ENCODE data around the gene LTBP3.
A peak's percentile ranks its signal among the peaks of the same experiment; 100 is the strongest.
"Not testable (repeated sequence)": the region's sequence is repeated elsewhere in the genome, so short reads cannot be mapped to it uniquely, and the experiment has no call there.

The LTBP3 gene

DNA sequence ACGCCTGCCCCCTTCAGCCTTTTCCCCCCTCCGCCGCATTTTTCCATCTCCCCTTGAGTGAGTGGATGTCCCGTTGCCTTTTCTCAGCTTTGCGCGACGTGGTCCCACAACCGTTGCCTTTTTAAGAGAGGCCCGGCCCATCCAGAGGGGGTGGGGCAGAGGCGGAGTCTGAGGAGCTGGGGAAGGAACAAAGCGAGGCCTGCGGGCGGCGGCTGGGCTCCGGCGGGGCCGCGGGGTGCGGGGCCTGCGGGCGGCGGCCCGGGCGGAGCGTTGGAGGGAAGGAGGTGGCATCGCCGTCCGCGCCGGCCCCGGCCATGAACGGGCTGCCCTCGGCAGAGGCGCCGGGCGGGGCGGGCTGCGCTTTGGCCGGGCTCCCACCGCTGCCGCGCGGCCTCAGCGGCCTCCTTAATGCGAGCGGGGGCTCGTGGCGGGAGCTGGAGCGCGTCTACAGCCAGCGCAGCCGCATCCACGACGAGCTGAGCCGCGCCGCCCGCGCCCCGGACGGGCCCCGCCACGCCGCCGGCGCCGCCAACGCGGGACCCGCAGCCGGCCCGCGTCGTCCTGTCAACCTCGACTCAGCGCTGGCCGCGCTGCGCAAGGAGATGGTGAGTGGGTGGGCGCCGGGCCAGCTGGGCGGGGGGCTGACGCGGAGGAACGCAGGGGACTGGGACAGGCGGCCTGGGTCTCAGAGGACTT, 14.3 kb upstream of the LTBP3 start, which contains the start of gene FAM89B:
TSS of gene FAM89B (plus strand) at position 183 of the 696 bp plus-strand sequence. CDS start at position 315, 132 bp downstream.
- peak; percentile 69 to 89 for DNase-seq (ENCODE audit: extremely low read depth in 1 of 2, low read depth in 1 of 2)

DNA sequence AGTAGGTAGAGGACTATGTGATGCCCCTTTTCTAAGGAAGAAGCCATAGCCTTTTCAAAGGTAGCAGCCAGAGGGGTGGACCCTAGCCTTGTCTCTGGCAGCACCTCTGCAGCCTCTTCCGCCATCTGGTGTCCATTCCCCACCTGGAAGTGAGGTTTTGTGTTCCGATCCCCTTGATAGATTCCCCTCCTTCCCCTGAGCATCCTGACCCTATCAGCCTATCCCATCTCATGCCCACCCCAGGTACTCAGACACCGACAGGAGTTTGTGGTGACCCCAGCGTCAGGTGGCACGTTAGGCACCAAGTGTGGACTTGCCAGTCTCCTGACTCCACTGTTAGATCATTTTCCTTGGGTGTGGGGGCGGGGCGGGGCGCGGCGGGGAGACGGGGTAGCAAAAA, 13.8 kb upstream of the LTBP3 start:
- no peak for DNase-seq (ENCODE audit: extremely low read depth in 1 of 2, low read depth in 1 of 2)

DNA sequence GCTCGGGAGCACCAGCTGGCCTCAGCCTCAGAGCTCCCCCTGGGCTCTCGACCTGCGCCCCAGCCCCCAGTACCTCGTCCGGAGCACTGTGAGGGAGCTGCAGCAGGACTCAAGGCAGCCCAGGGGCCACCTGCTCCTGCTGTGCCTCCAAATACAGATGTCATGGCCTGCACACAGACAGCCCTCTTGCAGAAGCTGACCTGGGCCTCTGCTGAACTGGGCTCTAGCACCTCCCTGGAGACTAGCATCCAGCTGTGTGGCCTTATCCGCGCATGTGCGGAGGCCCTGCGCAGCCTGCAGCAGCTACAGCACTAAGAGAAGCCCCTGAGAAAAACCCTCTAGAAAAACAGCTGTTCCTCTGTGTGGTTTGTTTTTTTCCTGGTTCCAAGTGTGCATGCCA, 13.3 kb upstream of the LTBP3 start:
- no peak for DNase-seq (ENCODE audit: extremely low read depth in 1 of 2, low read depth in 1 of 2)

DNA sequence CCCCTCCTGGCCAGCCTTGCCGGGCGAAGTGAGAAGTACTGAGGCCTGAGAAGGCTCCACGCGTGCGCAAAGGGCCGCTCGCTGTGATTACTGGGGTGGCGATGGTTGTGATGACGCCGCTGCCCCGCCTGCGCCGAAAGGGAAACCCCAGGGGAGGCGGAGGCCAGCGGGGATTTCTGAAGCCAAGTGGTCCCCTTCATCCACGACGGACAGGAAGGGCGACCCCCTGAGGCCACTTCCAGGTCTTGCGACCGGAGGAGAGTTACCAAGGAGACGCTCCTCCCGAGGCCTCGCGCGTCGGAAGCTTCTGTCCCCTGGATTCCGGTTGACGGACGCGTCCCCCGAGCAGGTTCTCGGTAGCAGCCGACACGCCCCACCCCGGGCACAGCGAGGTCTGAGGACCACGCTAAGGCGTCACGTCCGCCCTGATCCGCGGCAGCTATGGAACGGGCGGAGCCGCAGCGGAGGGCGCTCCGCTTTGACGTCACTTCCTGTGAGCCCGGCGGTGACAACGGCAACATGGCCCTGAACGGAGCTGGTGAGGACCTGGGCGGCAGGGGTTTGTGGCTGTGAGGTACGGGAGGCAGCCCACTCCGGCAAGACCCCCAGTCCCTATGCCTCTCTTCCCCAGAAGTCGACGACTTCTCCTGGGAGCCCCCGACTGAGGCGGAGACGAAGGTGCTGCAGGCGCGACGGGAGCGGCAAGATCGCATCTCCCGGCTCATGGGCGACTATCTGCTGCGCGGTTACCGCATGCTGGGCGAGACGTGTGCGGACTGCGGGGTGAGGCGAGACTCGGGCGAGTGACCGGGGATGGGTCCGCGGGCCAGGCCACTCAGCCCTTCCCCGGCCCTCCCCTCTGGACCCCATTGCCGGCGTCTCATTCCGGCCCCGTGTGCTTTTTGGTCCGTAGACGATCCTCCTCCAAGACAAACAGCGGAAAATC, 12.1 kb upstream of the LTBP3 start, which contains the start of gene ZNRD2:
TSS of gene ZNRD2 (plus strand) at position 505 of the 946 bp plus-strand sequence. CDS start at position 520, 15 bp downstream.
- DNase-seq (ENCODE audit: extremely low read depth in 1 of 2, low read depth in 1 of 2): peak; percentile 99 to 100

DNA sequence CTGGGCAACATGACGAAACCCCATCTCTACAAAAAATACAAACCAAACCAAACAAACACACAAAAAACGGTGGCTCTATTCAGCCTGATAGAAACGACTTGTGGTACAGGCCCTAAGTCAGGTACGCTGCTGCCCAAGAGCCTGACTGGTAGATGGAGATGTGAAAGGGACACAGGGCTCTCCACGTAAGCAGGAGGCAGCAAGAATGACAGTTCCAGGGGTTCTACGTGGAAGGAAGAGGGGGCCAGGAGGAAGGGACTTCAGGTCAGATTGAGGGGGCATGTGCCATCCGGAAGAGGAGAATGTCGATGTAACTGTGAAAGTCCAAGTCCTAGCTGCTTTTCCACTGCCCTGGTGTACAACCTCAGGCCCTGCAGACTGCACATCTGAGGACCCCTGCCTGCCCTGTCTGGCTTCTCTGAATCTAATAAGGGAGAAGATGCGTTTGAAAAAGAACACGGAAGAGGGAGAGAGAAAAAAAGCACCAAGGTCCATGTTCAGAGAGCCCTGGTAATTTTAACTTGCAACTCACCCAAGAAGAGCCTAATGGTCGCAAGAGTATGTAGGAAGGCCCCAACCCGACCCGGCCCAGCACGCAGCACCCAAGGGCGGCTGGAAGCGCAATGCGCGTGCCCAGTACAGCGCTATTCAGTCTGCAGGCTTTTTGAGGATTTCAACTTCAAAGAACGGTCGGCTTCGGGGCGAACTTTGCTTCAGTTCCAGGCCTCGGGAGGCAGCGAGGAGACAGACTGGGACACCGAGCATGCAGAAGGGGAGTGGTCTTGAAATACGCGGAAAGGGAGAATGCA, 11.2 kb upstream of the LTBP3 start:
- no peak for DNase-seq (ENCODE audit: extremely low read depth in 1 of 2, low read depth in 1 of 2)

DNA sequence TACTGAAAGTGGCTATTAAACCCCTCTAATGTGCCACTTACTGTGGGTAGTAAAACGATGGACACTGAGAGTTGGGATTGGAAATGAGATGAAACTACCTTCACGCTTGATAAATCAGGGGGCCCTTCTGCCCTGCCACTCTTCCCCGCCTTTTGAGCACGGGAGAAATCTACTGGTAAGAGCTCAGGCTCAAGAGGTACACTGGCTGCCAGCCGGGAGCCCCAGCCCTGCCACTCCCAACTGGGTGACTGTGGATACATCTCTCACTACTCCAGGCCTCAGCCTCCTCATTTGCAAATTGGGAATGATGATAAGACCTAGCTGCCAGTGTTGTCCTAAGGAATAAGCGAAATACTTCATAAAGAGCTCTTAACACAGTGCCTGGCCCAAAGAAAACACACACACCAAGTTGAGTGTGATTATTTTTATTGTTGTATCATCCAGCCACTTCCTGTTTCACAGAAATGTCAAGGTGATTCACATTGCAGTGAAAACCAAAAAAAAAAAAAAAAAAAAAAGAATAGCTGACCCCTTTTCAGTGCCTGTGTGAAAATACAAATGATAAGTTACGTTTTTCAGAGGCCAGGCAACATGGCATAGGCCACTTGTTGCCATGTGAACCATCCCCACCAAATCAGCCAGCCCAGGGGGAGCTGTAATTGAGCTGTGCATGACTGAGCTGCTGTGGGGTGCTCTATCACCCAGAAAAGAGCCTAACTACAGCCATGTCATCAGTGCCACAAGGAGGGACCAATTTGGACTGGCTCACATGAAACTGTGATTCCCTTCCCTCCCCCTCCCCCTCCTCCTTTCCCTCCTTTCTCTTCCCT, 7.7 kb upstream of the LTBP3 start:
- DNase-seq (ENCODE audit: extremely low read depth in 1 of 2, low read depth in 1 of 2): no peak

DNA sequence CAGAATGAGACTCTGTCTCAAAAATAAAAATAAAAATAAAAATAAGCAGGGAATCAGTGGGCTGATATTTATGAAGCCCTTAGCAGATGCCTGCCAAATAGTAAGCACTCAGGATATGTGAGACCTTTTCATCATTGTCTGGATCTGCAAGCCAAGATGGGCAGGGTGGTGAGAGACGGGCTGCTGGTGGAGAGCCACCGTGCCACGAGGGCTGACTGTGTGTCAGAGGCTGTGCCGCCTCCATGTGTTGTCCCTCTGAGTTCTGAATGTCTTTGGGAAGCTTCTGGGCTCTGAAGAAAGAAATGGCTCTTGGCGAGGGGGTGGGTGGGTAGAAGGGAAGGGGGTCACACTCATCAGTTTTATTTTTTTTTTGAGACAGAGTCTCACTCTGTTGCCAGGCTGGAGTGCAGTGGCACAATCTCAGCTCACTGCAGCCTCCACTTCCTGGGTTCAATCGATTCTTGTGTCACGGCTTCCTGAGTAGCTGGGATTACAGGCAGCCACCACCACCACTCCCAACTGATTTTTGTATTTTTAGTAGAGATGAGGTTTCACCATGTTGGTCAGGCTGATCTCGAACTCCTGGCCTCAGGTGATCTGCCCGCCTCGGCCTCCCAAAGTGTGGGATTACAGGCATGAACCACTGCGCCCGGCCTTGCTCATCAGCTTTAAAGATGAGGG, 6.9 kb upstream of the LTBP3 start:
- DNase-seq (ENCODE audit: extremely low read depth in 1 of 2, low read depth in 1 of 2): not testable (repeated sequence)

DNA sequence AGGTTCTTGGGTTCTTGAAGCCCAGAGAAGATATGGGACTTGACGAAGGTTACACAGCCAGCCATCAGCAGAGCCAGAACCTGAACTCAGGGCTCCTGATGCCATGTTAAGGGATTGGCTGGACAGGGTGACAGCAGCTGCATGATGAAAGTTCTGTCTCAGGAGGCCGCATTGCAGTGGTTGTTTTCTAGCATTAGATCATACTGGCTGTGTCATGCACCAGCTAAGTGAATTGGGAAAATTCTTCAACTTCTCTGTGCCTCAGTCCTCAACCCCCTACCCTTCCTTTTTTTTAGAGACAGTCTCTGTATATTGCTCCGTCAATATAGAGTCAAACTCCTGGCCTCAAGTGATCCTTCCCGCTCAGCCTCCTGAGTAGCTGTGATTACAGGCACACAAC, 5.4 kb upstream of the LTBP3 start:
- DNase-seq (ENCODE audit: extremely low read depth in 1 of 2, low read depth in 1 of 2): no peak

DNA sequence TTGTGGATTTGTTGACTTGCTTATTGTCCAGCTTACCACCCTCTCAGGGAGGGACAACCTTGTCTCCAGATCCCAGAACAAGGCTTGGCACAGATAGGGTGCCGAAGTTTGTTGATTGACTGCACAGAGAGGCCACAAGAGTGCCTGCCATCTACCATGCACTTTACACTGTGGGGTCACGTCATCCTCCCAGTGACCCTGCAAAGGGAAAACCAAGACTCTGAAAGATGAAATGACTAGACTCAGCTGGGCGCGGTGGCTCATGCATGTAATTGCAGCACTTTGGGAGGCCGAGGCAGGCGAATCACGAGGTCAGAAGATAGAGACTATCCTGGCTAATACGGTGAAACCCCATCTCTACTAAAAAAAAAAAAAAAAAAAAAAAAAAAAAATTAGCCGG, 4.6 kb upstream of the LTBP3 start:
- DNase-seq (ENCODE audit: extremely low read depth in 1 of 2, low read depth in 1 of 2): no peak

DNA sequence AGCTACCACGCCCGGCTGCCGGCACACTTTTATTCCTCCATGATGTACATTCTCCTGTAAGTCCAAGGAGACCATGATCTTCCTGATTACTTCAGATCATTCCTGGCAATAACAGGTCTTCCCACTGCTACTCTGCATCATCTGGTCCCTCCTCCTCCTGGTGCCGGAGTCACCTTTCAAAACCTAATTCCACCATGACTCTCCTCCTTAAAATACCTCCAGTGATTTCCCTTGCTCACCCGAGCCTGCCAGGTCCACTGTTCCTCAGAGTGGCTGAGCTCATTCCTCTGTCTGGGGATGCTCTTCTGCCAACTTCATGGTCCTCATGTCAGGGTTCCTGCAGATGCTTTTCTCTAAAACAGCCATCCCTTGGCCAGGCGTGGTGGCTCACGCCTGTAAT, 3.9 kb upstream of the LTBP3 start:
- no peak for DNase-seq (ENCODE audit: extremely low read depth in 1 of 2, low read depth in 1 of 2)

DNA sequence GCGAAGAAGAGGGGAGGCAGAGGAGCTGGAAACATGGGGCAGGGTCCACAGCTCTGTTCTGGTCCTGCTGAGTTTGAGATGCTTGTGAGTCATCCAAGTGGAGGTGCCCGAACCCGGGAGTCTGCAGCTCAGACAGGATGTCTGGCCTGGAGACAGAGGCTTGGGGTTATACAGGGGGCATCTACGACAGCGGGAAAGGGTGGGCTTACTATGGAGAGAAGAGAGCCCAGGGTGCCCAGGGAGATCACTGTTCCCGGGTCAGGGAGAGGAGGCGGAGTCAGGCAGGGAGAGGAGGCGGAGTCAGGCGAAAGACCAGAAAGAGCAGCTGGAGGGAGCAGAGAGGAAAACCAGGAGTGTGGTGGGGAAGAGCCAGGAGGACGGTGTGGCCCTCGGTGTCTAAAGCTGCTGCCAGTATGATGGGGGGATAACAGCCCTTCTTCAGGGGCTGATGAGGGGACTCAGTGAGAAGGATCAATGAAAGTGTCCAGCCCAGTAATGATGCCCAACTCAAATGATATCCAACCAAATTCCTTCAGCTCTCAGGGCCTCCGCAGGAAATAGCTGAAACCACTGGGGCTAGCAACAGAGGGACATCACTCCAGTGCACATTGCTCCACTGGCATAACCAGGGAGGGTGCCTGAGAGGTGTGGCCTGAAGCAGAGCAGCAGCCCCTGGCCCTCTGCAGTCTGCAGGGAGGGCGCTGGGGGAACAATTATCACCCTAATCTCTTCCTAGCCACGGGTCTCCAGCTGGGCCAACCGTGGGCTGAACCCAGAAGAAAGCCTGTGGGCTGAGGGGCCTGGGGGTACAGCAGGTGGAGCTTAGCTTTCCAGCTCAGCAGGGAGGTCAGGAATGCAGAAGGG, 2.6 kb upstream of the LTBP3 start:
- DNase-seq (ENCODE audit: extremely low read depth in 1 of 2, low read depth in 1 of 2): no peak

DNA sequence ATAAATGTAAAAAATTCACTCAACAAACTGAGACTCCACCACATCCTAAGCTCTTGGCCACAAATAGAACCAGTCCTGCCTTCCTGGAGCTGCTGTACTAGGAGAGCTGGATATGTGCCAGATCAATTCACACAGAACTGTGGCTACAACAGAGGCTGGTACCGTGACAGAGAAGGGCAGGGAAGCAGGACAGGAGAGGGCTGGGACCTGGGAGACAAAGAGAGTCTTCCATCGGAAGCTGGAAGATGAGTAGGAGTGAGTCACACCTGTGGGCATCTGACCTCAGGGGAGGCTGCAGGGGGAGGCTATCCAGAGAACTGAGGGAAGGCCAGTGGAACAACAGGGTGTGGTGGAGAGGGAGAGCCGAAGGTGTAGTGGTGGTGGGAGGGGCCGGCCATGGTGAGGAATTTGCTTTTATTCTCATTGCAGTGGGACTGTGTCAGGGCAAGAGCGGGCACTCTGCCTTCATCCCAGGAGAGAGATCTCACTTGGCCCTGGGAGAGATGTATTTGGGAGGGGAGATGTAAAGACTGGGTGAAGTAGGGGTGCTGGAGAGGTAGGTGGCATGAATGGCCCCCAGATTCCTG, 1.9 kb upstream of the LTBP3 start:
- DNase-seq (ENCODE audit: extremely low read depth in 1 of 2, low read depth in 1 of 2): no peak

DNA sequence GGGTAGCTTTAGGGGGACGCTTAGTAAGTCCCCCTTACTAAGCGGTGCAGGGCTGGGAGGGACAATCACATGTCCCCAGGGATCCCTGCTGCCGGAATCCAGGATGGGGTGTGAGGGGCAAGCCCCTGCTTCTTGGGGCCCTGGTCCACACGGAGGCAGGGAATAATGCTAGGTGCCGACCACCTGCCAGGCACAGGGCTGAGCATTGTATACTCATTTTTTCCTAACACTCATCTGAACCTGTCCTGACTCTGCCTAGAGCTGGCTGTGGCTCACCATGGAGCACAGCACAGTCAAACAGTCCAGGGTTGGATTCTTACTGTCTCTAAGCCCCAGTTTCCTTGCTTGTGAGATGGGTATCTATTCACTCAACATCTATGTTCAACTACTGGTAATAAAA, 1.4 kb upstream of the LTBP3 start:
- no peak for DNase-seq (ENCODE audit: extremely low read depth in 1 of 2, low read depth in 1 of 2)

DNA sequence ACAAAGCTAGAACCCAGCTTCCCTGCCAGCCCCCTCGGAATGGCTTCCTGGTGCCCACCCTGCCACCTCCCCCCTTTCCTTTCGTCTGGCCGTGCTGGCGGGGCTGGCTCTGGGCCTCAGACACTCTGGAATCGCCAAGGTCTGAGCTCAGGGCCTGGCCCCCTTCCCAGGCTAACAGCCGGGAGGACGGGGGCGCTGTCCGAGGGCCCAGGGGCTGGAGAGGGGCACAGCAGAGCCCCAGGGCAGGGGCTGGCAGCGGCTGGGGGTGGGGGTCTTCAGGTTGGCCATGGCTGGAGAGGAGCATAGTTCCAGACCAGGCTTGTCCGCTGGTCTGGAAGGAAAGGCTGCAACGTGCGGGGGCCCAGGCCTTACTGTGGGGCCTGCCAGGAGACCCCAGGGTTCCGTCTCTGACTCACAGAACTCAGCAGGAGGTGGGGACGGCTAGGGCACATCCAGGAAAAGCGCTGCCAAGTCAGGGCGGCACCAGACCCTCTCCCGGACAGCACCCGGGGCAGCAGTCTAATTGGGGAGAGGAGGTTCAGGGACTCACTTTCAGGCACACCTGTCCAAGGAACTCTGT, 861 bp upstream of the LTBP3 start:
- no peak for DNase-seq (ENCODE audit: extremely low read depth in 1 of 2, low read depth in 1 of 2)

DNA sequence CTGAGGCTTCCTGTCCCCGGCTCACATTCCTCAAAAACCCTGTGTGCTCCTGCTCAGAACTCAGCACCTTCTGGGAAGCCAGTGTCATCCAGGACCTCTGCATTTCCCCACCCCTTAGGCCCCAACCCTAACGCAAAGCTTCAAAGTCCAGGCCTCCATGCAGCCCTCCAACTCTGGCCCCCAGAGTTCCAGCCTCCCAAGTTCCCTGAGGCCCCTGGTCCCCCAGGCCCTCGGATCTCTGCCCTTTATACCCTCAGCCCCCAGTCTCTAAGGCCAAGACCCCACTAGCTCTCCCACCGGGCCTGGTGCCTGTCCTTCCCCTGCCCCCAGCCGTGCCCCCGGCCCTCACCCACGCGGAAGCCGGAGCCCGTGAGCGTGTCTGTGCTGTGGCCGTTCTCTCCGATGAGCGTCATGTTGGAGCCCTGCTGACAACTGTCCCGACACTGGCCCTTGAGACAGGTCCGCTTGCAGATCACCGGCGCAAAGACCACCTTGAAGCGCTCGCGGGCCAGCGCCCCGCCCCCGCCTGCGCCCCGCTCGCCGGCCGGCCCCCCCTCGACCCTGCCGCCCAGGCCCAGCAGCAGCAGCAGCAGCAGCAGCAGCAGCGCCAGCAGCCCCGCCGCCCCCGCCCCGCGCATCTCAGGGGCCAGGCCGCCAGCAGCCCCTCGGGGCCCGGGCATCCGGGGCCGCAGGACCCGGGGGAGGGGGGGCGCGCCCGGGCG, 718 bp downstream of the LTBP3 start:
- DNase-seq (ENCODE audit: extremely low read depth in 1 of 2, low read depth in 1 of 2): no peak

DNA sequence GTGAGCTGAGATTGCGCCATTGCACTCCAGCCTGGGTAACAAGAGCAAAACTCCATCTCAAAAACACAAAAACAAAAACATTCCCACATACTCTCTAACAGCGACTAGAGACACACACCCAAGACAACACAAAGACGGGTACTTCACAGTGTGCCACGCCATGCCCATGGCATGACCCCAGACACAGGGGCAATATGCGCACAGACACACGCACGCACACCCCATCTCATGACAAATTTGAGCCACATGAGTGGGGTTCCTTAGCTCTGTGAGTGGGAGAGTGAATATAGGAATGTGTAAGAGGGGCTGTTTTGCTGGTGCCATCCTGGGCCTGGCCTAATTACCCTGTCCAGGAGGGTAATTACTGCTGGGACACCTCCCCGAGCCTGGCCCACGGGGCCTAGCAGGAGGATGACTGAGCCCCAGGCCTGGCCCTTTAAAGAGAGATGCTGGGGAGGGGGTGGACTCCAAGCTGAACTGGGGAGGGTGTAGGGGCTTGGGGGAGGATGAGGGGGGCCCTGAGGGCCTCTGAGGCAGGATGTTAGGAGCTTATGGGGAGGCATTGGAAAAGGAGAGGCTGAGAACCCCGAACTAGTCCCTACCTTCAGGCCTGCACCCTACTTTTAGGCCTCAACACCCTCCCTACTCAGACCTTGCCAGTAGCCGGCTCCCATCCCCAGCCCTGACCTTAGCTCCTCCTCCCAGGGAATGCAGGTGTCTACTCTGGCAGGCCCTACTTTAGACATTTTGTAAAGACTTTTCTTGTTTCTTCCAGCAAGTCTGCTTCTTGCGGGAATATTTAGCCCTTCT, 1.5 kb downstream of the LTBP3 start:
- no peak for DNase-seq (ENCODE audit: extremely low read depth in 1 of 2, low read depth in 1 of 2)

Measured in stimulated activated CD8-positive, alpha-beta memory T cell treated with anti-CD3 and anti-CD28 coated beads, Interleukin-7, amount 100 ng/mL, for 48 hours (primary cell).